ENCODE measurements around the gene EPAS1. TPM values are rescaled to one million over a fixed set of nuclear protein-coding genes. Genes with fewer than 3 reads are reported as not detected.
"Not testable (repeated sequence)": the region's sequence is repeated elsewhere in the genome, so short reads cannot be mapped to it uniquely, and the experiment has no call there.

EPAS1 gene
- total RNA-seq, 1 experiment from 2014 or later, result 12.3 TPM

DNA sequence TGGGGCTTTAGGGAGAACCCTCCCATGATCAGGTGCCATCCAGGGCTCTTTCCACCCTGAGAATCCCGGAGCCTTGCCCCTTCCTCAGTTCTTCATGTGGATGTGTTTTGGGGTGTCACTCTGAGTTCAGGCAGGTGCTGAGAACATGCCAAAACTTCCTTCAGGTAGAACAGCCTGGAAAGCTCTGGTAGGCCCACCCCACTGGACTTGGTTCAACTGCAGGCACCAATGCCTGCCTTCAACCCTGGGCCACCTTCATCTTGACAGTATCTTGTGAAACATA, 85.8 kb downstream of the EPAS1 start:
- DNase-seq (ENCODE audit: low read depth), result no peak

GRCh38 chr2:46383784-46384456, 86.7 kb downstream of the EPAS1 start:
- DNase-seq (ENCODE audit: low read depth), result no peak

DNA sequence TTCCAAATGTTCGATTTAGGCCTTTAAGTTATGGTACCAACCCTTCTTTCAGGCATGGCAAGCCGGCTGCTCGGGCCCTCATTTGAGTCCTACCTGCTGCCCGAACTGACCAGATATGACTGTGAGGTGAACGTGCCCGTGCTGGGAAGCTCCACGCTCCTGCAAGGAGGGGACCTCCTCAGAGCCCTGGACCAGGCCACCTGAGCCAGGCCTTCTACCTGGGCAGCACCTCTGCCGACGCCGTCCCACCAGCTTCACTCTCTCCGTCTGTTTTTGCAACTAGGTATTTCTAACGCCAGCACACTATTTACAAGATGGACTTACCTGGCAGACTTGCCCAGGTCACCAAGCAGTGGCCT, 87.2 kb downstream of the EPAS1 start:
- DNase-seq (ENCODE audit: low read depth), result no peak

- DNase-seq (ENCODE audit: low read depth), result peak; percentile 37
Measured at GRCh38 chr2:46385786-46386577, 88.8 kb downstream of the EPAS1 start.

DNA sequence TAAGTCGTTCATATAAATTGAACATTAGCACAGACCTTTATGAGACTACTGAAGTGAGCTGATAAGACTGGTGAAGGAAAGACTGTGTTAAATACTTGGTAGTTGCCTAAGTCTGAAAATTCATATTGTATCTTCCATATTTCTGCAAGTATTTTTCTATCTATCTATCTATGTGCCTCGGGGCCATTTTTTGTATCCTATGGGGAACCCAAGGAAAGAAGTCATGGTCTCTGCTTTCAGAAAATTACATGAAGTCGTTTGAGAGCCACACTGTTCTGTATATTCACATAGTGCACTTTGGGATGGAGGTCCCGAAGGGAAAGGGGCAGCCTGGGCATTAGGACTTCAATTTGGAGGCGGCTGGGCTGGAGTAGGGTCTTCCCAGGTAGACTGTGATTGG, 89.6 kb downstream of the EPAS1 start:
- DNase-seq (ENCODE audit: low read depth), result no peak

DNA sequence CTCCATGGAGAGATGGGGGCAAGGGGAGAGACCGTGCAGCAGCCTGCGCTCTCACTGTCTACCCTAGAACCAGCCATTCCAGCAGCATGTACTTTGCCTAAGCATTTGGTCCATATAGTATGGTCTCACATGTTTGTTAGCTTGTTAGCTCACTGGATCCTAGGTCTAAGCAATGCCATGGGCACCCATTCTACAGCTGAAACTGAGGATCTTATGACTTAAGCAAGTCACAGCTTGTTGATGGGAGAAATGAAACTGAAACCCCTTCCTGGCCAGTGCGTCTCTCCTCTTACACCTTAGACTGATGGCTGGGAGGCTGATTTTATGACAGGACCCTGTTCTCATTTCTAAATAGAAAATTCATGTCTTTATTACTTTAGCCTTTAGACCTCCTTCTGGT, 90.1 kb downstream of the EPAS1 start:
- DNase-seq (ENCODE audit: low read depth), result no peak

DNA sequence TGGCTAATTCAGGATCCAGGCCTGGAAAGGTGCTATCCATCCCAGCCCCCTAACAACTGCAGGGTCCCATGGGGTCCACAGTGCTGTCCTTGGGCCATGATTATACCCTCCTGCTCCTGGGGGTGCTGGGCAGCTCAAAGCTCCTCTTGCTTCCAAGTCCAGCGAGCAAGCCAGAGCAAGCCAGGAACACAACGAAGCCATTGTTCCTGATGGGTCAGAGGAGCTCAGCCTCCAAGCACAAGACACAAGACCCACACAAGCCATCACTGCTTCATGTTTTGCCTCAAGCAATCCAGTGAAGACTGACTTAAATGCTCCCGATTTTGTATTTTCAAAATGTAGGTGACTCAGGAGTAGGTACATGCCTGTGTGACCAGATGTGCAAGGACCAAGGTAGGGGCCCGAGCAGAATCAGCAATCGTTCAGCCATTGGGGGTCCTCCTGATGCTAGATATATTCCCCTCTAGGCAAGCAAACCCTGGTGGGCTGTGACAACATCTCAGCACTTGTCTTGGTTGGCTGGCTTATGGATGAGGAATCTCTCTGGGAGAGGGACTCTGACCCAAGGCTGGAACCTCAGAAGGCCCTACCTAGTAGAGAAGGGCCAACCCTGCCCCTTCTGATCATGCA, 90.8 kb downstream of the EPAS1 start:
- peak; percentile 15 for DNase-seq (ENCODE audit: low read depth)

DNA sequence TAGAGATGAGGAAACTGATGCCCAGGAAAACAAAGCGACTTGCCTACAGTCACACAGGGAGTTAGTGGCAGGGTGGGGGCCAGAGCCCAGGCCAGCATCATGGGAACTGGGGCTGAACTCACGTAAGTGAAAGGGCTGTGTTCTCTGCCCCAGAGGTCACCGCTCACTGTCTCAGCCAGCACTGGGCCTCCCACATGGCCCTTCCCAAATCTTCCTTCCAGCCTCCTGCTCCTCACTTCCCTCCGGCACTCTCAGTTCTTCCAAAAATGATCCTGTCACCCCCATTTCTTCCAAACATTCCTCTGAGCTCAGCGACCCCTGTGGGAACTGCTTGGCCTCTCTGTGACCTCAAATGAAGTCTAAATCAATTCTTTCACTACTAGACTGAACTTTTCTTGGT, 91.7 kb downstream of the EPAS1 start:
- no peak for DNase-seq (ENCODE audit: low read depth)

- peak; percentile 16 for DNase-seq (ENCODE audit: low read depth)
Measured at GRCh38 chr2:46389417-46389916, 92.3 kb downstream of the EPAS1 start.

DNA sequence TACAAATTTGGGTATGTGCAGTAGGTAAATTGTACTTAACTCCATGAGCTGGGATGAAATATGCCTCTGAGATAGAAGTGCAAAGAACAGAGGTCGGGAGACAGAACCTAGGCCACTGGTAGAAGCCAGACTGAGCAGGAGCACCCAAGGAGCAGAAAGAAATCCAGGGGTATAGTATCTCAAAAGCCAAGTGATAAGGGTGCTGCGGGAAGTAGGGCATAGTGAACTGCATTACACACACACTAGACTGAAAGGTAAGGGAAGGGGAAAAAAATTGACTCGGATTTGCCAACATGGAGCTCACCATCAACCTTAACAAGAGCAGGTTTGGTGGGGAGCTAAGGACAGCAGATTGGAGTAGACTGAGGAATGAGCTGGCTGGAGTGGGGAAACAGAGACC, 92.8 kb downstream of the EPAS1 start:
- DNase-seq (ENCODE audit: low read depth), result no peak

- DNase-seq (ENCODE audit: low read depth), result no peak
Measured at GRCh38 chr2:46390901-46391395, 93.7 kb downstream of the EPAS1 start.

GRCh38 chr2:46392561-46393346, 95.5 kb downstream of the EPAS1 start:
- no peak for DNase-seq (ENCODE audit: low read depth)

GRCh38 chr2:46393347-46393820, 96.2 kb downstream of the EPAS1 start:
- no peak for DNase-seq (ENCODE audit: low read depth)

DNA sequence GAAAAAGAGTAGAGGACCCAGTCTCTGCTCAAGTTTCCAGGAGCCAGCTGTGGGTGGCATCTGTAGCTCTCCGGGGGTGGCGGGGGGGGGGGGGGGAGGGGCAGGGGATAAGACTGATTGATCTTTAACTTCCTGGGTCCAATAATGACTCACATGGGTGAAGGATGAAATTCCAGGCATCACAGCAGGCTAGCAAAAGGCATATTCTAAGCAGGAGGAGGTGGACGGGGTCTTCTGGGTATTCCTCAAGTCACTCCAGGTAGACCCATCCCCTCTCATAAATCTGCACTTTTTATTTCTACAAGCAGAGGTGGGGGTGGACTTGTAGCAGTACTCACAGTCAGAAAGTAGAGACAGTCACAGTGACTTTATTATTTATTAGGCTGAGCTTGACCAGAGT, 96.7 kb downstream of the EPAS1 start:
- DNase-seq (ENCODE audit: low read depth), result no peak

DNA sequence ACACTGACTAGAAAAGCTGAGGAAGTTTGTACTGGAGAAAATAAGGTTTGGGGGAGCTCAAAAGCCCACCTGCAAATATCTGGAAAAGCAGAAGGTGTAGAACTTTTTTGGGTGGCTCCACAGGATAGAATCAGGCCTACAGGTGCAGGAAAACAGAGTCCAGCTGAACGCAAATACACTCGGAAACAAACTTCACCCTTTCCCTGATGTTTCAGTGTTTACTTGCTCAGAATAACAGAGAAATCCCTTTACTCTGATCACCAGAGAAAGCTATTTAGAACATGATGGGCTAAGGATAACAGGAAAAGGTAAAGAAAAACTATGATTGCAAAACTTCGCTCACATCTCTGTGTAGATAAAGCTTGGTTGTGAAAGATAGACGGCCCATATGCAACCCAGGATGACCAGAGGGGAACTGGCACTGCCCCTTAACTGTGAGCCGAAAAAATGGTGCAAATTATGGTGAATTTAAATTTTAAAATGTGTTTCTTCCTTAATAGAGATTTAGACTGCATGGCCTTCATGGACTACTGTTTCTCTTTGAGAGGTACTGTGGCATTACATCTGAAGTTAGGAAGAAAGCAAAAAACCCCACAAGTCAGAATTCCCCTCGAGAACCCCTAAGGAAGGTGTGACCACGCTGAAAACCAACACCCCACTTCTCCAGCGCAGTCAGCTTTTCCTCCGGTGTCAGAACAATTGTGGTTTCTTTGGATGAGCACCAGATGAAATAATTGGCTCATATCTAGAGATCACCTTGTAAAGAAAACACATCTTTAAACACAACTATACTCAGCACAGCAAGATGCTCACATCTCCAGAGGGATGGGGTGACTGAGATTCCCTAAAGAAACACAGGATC, 97.7 kb downstream of the EPAS1 start:
- no peak for DNase-seq (ENCODE audit: low read depth)

- not testable (repeated sequence) for DNase-seq (ENCODE audit: low read depth)
Measured at GRCh38 chr2:46395730-46396129, 98.5 kb downstream of the EPAS1 start.

DNA sequence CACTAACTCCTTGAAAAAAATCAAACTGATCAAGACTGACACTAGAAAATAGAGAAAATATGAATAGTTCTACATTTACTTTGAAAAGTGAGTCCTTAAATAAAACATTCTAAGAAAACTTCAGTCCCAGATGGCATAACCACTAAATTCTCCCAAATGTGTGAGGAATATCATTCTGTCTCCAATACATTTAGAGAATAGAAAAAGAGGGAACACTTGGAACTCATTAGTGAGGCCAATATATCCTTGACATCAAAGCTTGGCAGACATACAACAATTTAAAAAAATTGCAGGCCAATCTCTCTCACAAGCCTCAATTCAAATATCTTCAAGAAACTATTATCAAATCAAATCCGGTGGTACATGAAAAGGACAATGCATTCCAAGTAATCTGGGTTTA, 102.8 kb downstream of the EPAS1 start:
- DNase-seq (ENCODE audit: low read depth), result peak; percentile 24

DNA sequence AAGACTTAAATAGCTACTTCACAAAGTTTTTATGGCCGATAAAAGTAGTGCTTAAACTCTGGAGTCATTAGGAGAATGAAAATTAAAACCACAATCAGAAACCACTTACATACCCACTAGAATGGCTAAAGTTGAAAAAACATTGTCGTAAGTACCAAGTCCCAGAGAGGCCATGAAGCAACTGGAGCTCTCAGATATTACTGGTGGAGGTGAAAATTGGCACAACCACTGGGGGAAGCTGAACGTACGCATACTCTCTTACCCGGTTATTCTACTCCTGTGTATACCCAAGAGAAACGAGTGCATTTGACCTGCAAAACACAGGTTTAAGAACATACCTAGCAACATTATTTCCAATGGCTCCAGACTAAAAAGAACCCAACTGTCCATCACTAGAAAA, 105.7 kb downstream of the EPAS1 start:
- DNase-seq (ENCODE audit: low read depth), result no peak

GRCh38 chr2:46404181-46404759, 107.1 kb downstream of the EPAS1 start:
- no peak for DNase-seq (ENCODE audit: low read depth)

GRCh38 chr2:46407852-46408455, 110.7 kb downstream of the EPAS1 start:
- DNase-seq (ENCODE audit: low read depth), result no peak
